ENCODE data around the gene KRTAP10-3. TPM values are rescaled to one million over a fixed set of nuclear protein-coding genes. Genes with fewer than 3 reads are reported as not detected.
"Not testable (repeated sequence)": the region's sequence is repeated elsewhere in the genome, so short reads cannot be mapped to it uniquely, and the experiment has no call there.

Gene KRTAP10-3
- total RNA-seq, 1 donor from 2014 or later: not detected

- no peak overlapping the region for H3K4me3 ChIP-seq (ENCODE audit: low read depth, low read length)
- TF ChIP-seq, protein P1, sequence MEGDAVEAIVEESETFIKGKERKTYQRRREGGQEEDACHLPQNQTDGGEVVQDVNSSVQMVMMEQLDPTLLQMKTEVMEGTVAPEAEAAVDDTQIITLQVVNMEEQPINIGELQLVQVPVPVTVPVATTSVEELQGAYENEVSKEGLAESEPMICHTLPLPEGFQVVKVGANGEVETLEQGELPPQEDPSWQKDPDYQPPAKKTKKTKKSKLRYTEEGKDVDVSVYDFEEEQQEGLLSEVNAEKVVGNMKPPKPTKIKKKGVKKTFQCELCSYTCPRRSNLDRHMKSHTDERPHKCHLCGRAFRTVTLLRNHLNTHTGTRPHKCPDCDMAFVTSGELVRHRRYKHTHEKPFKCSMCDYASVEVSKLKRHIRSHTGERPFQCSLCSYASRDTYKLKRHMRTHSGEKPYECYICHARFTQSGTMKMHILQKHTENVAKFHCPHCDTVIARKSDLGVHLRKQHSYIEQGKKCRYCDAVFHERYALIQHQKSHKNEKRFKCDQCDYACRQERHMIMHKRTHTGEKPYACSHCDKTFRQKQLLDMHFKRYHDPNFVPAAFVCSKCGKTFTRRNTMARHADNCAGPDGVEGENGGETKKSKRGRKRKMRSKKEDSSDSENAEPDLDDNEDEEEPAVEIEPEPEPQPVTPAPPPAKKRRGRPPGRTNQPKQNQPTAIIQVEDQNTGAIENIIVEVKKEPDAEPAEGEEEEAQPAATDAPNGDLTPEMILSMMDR (IDR thresholded peaks at IDR 0.05; ENCODE audit: insufficient read depth, low read length, poor library complexity, severe bottlenecking): no peak
- DNase-seq (ENCODE audit: low read depth): no peak
- H3K36me3 ChIP-seq (ENCODE audit: control insufficient read depth, insufficient read depth, low read length): no peaks in the 10 kb centered on the region
- peaks cover 14% of the 10 kb centered on the region for H3K27me3 ChIP-seq (ENCODE audit: control insufficient read depth, insufficient read depth, low read length)
These were observed 36.9 kb upstream of the KRTAP10-3 start for GRCh38 chr21:44595524-44595923.

- DNase-seq (ENCODE audit: low read depth): no peak
These were observed 35.9 kb upstream of the KRTAP10-3 start for GRCh38 chr21:44594406-44594916.

DNA sequence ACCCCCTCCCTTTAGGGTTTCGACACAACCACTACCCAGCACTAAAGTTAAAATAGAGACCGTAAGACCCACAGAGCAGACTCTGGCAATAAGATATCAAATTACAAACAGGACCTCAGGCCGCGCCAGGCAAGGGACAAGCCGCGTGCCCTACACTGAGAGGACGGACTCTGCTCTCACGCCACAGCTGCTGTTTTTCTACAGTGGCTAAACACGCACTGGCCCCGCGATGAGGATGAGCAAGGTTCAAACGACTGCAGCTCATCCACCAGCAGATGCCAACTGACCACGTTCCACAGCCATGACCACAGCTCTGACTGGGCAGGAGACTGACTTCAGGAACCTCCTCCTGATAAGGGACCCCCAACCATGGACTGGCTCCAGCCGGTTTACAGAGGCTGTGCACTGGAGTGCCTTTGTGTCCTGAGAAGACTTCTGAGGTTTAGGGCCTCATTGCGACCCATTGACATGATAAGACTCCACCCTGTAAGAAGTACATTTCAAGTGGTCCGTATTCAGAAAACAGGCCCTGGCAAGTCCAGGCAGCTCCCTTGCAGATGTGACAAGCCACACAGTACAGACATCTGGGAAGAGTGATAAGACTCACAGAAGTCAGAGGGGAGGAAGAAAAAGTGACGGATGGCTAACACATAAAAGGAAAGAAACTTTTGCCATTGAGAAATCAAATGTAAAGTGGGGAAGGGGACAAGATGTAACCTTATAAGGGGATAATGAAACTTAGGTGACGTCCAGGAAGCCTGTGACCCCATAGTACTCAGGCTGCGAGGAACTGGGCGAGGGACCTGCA is 35.2 kb upstream of the KRTAP10-3 start:
- no peak for DNase-seq (ENCODE audit: low read depth)
- Histone ChIP-seq H3K36me3 (ENCODE audit: control insufficient read depth, insufficient read depth, low read length) (no peaks in the 10 kb centered on the region), H3K4me3 (ENCODE audit: low read depth, low read length) (no peak overlapping the region), H3K27me3 (ENCODE audit: control insufficient read depth, insufficient read depth, low read length) (peaks cover 14% of the 10 kb centered on the region)
- TF ChIP-seq, protein P1 (IDR thresholded peaks at IDR 0.05; ENCODE audit: insufficient read depth, low read length, poor library complexity, severe bottlenecking): no peak

More at GRCh38 chr21:44594406-44594916, 35.9 kb upstream of the KRTAP10-3 start:
- TF ChIP-seq, protein P1 (IDR thresholded peaks at IDR 0.05; ENCODE audit: insufficient read depth, low read length, poor library complexity, severe bottlenecking): no peak
- H3K27me3 ChIP-seq (ENCODE audit: control insufficient read depth, insufficient read depth, low read length): peaks cover 14% of the 10 kb centered on the region
- H3K4me3 ChIP-seq (ENCODE audit: low read depth, low read length): no peak overlapping the region
- no peaks in the 10 kb centered on the region for H3K36me3 ChIP-seq (ENCODE audit: control insufficient read depth, insufficient read depth, low read length)

GRCh38 chr21:44592446-44593311 is 34.1 kb upstream of the KRTAP10-3 start, which contains the start of gene KRTAP10-6:
KRTAP10-6 (minus strand) TSS chr21:44592505; CDS start chr21:44592484, 21 bp downstream.
- H3K4me3 ChIP-seq (ENCODE audit: low read depth, low read length): no peak within 1 kb of the TSS
- H3K27me3 ChIP-seq (ENCODE audit: control insufficient read depth, insufficient read depth, low read length): peaks cover 14% of the 10 kb centered on the region
- no peaks in the 10 kb centered on the region for H3K36me3 ChIP-seq (ENCODE audit: control insufficient read depth, insufficient read depth, low read length)
- TF ChIP-seq, protein P1 (IDR thresholded peaks at IDR 0.05; ENCODE audit: insufficient read depth, low read length, poor library complexity, severe bottlenecking): no peak
- DNase-seq (ENCODE audit: low read depth): no peak

- H3K4me3 ChIP-seq (ENCODE audit: low read depth, low read length); H3K36me3 ChIP-seq (ENCODE audit: control insufficient read depth, insufficient read depth, low read length); DNase-seq (ENCODE audit: low read depth): not testable (repeated sequence)
- peaks cover 14% of the 10 kb centered on the region for H3K27me3 ChIP-seq (ENCODE audit: control insufficient read depth, insufficient read depth, low read length)
These were observed 33.2 kb upstream of the KRTAP10-3 start for GRCh38 chr21:44591801-44592130.

GRCh38 chr21:44590897-44591800 is 32.6 kb upstream of the KRTAP10-3 start:
- H3K27me3 ChIP-seq (ENCODE audit: control insufficient read depth, insufficient read depth, low read length): peaks cover 14% of the 10 kb centered on the region
- not testable (repeated sequence) for H3K4me3 ChIP-seq (ENCODE audit: low read depth, low read length); H3K36me3 ChIP-seq (ENCODE audit: control insufficient read depth, insufficient read depth, low read length); DNase-seq (ENCODE audit: low read depth)

Data from kidney epithelial cell (primary cell).